ENCODE measurements around the gene COQ5.
A peak's percentile ranks its signal among the peaks of the same experiment; 100 is the strongest.
"Not testable (repeated sequence)": the region's sequence is repeated elsewhere in the genome, so short reads cannot be mapped to it uniquely, and the experiment has no call there.

The COQ5 gene

DNA sequence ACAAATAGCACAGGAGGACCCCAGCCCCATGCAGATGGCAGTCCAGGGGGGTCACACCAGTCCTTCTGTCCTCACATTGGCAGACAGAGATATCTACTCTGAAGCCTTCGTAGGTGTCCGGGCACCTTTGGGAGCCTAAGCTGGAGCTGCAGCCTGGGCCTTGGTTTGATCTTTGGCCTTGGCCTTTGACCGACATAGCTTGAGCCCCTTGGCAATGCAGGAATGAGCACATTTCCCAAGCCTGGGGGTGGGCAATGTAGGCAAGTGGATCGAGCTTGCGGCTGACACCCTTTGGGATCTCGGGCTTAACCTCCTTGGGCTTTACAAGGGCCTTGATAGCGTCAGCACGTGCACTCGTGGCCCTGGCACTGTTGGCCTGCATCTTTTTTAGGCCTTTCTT is 6.4 kb downstream of the COQ5 start:
- DNase-seq = no peak

DNA sequence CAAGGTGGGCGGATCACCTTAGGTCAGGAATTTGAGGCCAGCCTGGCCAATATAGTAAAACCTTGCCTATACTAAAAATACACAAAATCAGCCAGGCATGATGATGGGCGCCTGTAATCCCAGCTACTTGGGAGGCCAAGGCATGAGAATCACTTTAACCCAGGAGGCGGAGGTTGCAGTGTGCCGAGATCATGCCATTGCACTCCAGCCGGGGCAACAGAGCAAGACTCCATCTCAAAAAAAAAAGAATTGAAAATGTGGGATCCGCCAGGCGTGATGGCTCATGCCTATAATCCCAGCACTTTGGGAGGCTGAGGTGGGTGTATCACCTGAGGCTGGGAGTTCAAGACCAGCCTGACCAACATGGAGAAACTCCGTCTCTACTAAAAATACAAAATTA is 9.6 kb downstream of the COQ5 start:
- DNase-seq = not testable (repeated sequence)

DNA sequence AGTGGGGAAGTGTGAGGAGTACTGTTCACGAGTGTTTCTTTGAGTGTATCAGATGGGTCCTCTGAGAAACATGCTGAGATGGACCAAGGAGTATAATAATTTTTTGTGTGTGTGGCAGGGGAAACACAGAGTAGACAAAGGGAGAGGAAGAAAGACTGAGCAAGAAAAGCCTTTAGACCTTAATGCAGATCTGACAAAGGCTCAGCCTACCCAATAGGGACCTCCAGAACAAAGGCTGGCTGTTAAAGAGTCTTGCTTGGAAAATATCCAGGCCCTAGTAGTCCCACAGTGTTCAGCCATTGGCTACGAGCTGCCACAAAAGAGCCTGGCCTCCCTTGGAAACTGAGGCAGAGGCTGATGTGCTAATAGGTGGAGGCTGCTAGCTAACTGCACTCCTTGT is 13.5 kb downstream of the COQ5 start:
- DNase-seq = no peak

DNA sequence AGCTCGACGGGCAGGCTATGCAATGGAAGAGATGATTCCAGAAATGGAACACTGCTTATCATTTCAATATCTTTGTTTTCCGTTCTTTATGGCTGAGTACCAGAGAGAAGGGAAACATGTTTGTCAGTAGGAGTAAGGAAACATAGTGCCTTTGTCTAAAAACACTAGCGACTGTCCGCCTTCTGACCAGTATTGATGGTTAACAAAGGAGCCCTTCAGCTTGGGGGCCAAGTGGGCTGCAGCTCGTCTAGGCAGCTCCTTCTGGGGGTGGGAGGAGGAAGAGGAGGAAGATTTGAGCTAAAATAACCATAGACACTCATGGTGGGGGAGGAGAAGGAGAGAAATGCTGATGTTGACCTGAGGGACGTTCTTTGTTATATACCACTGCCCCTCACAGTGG is 15.0 kb downstream of the COQ5 start:
- DNase-seq = no peak

DNA sequence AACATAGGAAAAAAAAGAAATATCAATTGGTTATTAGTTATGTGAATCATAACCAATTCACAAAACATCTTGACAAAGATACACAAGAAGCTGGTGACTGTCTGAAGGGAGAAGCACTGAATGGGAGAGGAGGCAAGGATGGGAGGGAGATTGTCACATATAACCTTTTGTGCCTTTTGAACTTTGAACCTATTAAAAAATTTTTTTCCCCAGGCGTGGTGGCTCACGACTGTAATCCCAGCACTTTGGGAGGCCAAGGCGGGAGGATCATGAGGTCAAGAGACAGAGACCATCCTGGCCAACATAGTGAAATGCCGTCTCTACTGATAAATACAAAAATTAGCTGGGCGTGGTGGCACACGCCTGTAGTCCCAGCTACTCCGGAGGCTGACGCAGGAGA is 20.4 kb downstream of the COQ5 start:
- DNase-seq = no peak

DNA sequence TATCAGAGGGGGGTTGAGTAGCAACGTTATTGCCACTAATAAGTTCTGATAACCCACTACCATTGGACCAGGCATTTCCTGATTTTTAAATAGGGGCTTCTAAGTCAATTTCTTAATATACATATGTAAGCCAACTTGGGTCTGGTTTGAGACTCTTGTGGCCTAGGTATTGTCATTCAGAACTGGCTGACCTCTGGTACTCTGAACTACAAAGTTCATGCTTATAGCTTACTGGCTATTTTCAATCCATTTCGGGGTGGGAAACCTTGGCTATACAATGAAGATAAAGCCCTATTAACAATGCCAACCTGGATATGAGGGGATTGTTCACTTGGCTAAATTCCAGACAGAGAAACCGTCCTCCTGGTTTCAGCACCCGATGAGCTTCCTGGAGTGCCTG is 24.4 kb downstream of the COQ5 start:
- DNase-seq = no peak

DNA sequence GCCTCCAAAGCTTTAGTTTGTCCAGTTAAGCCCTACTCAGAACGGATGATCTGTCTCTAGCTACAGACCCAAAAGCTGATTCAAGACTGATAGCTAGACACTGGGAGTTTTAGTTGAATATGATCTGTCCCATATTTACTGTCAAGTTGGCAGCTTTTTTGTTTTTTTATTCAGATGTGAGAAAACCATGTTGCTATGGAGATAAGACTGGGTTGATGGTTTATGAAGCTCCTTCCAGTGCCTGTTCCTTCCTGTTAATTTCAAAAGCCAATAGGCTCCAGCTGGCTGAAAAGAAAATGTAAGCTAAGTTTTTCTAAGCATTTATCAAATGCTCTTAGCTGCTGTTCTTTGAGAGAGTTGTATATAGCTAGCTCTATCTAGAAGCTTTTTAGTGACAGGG is 28.4 kb downstream of the COQ5 start:
- no peak for DNase-seq

DNA sequence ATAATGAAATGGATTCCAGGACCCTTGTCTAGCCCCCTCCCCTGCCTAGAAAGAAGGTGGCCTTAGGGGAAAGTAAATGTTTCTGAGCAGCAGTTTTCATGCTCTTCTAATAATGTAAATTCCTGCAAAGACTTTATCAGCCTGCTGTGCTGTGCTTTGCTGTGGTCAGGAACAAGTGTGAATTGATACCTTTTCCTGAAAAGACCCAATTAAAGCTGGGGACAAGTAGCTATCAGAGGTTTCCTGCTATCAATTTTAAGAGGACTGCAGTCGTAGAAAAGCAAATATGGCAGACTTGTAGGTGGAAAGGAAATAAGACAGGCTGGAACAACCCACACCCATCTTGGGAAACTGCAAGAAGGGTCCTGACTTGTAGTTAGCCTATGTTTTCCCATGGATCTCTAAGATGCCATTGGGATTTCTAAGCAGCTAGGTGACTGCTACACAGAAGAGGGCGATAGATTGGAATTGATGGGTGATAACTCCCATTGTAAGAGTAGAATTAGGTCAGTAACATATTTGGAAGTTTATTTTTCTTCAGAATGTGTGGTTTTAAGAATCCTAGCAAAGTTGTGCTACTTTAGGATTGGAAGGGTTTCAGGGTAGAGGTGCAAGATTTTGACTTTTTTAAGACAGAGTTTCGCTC is 30.0 kb downstream of the COQ5 start:
- no peak for DNase-seq

DNA sequence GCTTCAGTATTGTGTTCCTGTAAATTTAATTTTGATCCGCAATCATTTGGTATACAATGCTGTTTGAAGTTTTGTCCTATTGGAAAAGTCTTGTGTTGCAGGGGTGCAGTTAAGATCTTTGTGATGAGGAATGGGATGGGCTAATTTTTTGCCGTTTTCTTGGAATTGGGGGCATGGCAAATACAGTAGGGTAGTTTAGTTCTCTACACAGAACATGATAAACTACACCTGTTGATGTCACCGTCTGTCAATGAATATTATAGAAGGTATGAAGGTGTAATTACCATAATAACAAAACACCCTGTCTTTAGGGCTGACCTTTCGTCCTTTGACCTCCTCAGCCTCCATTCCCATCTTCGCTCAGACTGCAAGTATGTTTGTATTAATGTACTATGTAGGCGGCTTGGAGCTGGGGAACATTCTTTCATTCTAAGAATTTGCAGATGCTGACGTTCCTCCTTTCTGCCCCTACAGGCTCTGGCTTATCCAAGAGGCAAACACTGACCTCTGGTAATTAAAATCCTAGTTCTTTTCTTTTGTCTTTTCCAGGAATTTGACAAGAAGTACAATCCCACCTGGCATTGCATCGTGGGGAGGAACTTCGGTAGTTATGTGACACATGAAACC is 31.3 kb downstream of the COQ5 start:
- no peak for DNase-seq

DNA sequence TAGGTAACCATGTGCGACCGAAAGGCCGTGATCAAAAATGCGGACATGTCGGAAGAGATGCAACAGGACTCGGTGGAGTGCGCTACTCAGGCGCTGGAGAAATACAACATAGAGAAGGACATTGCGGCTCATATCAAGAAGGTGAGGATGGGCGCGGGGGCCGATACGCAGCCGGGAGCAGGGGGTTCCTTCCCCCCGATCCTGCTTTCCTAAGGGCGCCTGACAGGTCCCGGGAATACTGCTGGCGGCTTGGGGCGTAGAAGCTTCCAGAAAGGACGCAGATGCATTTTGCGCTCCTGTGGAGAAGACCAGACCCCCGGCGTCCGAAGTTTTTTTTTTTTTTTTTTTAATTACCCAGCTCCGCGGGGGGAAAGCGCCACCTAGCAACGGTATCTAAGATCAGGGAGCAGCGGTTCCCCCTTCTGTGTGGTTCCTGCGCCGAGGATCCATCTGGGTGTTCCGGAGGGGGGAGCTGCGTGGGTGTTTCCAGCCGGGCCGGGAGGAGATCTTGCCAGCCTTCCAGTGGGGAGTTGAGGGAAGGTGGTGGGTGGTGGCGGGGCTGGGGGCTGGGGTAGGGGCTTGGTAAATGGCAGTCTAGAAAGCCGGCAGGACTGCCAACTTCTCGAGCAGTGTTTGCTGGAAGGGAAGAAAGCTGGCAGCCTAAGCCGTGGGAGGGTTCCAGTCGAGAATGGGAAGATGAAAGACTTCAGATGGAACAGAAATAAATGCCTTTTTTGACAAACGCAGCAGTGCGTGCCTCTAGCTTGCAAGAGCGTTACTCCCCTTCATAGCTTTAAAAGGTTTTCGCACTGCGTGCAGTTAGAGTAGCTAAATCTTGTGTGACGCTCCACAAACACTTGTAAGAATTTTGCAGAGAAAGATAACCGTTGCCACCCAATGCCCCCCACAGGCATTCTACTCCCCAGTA is 32.3 kb downstream of the COQ5 start:
- peak; percentile 71 for DNase-seq

DNA sequence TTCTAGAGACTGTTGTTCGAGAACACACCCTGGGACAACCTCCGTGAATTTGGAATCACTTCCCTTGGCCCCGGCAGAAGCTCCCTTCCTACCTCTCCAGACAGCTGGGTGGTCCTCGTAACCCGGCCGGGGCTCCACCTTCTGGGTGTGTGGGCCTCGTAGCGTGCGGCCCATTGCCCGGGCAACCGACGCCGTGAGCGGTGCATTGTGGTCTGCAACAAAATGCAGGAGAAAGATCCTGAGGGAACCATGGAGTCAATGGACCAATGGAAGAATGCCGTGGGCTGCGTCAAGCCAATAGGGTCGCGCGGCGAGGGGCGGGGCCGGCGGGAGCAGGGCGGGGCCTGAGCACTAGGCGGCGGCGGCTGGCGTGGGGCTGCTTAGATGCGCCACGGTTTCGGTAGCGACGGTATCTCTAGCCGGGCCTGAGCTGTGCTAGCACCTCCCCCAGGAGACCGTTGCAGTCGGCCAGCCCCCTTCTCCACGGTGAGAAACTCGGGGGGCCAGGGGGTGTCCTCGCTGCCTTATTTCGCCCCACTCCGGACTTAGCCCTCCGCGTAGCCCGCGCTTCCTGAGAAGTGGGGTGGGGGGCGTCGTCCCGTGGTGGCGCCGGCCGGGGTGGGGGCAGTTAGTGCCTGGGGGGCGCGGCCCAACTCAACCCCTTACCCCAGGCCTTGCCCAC is 33.1 kb downstream of the COQ5 start, which contains the start of gene DYNLL1:
Gene DYNLL1 (plus strand): TSS at position 383 of the 682 bp plus-strand sequence. CDS start 309 bp downstream, outside the sequence.
- peak; percentile 99 for DNase-seq

DNA sequence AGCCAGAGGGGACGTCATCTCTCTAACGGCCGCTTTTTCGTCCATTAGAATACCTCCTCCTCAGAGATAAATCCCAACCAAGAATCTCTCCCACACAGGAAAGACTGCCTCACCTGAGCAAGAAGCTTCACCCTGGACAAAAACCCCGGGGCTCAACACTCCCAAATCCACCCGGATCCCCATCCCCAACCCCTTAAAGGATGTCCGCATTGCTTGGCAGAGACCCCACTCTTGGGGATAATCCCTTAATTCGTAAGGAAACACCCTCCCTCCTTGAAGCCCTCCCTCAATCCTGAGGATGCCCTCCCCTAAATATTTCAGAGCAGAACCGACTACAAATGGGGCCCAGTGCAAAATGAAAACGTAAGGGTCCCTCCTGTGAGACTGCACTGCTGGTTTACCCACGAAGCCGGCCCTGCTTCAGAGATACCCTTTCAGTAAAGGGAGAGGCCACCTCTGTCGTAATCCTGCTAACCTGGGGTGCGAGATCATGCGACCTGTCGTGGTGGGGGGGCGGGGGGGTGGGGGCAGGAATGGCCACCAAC is 33.7 kb downstream of the COQ5 start:
- no peak for DNase-seq

DNA sequence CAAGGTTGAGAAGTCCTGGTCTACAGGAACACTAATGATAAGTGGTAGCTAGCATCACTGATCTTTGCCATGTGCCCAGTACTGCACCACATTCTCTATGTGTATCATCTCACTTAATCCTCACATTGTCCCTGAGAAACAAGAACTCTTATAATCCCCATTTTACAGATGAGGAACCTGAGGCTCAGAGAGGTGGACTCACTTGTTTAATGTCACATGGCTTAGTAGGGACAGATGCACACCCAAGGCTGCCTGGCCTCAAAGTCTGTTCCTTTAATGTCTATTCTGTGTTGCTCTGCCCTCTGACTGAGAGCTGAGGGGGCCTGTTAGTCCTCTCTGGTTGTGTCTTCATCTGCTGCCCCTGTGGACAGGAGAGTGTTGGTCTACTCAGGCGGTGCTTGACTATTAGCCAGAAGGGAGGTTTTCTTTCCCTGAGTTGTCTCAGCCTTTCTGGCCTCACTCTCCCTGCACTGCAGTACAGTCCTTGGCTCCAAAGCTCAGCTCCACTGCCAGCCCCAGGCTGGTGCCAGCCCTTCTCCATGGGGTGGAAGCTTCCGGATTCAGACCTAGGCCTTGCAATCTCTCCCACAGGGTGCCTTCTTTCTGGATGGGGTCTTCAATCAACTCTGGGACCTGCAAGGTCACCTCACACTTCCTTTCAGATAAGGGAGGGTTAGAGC is 38.0 kb downstream of the COQ5 start:
- DNase-seq = no peak

DNA sequence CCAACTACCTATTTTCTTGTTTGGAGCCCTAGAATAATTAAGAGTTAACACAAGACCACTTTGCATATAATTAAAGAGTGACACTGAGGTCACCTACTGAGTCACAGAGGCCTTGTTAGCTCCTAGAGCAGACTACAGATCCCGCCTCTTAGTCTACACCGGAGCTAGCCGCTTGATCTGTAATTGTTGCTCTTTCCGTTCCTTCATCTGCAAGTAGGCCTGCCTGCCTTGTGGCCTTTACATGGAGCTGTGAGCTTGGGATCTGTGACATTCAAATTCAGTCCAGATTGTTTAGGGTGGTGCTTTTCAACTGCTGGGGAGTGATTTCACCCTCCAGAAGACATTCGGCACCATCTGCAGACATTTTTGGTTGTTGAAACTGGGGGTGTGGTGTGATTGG is 38.6 kb downstream of the COQ5 start:
- DNase-seq = no peak

DNA sequence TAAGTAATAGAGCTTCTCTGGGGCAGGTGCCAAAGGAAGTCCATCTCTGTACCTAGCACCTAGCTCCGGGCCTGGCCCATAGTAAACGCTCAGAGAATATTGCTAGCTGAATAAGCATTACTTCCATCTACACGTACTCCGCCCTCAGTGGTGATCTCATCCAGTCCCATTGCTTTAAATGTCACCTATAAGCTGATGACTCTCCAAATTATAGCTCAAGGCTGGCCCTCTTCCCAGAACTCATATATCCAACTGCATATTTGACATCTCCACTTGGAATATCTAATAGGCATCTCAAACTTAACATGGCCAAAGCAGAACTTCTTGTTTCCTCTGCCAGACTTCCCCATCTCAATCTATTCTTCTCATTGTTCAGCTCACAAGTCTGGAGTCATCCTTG is 39.9 kb downstream of the COQ5 start:
- no peak for DNase-seq

DNA sequence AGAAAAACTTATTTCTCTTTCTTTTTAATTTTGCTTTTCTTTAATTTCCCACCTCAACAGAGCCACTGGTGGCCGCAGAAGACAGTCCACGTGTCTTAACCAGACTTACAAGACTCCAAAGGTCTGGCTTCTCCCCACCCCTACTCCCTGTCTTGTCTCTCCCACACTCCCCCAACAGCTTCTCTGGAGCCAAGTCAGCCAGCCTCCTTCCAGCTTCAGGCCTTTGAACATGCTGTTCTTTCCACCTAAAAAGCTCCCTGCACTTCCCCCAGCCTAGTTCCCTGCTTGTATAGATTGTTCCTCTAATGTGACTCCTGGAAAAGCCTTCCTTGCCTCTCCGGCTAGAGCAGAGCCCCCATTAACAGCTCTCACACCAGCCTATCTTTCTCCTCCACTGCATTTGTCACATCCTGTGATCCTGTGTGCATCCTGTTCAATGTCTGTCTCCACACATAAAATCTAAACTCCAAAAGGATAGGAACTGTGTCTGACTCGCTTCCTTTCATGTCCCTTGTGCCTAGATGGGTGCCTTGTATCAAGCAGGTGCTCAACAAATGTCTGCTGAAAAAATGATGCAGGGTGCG is 40.8 kb downstream of the COQ5 start:
- DNase-seq = no peak

DNA sequence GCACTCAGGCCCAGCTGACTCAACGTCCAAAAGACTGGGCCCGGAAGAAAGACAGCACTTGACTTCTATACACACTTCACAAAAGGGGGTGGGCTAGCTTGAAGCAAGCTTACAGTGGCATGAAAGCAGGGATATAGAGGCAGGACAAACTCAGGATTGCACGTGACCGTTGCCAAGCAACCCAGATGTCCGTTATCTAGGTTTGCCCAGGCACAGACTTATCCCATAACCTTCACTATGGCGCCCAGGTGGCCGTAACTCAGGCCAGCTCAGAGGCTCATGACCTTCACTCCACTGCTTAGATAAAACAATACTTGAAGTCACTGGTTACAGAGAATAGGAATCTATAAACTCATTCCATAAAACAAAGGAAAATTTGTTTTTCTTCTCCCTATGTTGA is 41.4 kb downstream of the COQ5 start:
- not testable (repeated sequence) for DNase-seq

DNA sequence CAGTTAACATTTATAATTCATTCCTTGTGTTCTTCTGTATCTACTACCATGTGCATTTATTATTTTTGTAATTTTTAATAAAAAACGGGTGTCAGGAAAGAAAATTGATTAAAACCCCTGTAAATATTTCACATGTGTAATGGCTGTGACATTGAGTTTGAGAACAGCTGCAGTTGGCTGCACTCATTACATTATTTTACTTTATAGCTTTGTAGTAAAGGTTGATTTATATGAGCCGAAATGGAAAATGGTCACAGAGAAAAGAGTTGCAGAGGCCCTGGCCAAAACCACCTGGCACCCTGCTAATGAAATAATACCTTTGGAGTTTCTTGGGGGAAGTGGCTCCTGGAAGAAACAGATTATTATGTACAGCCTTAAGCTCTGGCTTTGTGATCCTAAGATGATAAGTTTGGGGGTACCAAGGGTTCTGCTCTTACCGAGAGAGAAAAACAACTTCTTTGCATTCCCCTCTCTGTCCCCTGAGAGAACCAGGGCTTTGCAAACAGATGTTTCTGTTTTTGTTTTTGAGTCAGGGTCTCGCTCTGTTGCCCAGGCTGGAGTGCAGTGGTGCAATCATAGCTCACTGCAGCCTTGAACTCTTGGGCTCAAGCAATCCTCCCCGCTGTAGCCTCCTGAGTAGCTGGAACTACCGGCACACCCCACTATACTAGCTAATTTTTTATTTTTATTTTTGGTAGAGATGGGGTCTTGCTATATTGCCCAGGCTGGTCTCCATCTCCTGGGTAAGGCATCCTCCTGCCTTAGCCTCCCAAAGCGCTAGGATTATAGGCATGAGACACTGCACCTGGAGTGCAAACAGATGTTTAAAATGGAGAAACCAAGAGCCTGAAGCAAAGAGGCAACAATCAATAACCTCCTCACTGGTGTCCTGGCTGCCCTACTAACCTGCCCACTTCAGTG is 42.7 kb downstream of the COQ5 start:
- DNase-seq = no peak

DNA sequence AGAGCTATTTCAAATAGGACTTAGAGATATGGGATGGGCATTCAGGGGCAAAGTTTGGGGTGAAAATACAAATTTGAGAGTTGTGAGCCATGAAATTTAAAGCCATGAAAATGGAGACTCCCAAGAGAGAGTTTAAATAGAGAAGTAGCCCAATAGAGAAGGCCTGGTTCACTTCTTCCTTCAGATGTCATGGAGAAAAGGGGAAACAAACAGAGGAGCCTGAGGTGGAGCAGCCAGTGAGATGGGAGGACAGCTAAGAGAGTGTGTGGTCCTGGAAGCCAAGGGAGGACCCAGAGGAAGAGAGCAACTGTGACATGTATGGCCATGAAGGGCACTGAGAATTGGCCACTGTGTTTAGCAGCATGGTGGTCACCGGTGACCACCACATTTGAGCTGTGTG is 45.3 kb downstream of the COQ5 start:
- DNase-seq = peak; percentile 33

DNA sequence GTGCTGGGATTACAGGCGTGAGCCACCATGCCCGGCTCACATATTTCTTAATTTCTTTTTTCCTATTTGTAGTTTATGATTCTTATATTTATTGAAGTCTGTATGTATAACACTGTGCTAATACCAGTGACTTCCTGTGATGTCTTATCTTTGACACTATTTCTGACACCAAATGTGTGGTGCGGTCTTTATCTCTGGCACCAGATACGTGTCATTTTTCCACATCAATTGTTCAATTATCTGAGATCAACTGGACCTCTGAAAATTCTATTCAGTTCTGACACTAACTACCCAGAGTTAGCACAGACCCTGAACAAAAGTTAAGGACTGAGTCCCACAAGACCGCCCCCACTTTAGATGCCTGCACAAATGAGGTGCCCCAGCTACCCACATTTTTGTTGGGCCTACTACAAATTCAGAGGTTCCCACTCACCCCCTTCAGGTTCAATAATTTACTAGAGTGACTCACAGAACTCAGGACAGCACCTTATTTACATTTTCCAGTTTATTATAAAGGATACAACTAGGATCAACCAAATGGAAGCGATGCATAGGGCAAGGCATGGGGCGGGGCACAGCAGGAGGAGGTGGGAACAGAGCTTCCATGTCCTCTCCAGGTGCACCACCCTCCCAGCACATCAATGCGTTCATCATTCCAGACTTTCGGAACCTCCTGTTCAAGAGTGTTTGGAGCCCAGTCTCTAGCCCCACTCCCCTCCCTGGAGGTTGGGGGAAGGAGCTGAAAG is 47.8 kb downstream of the COQ5 start:
- DNase-seq = no peak
